Left hindlimb (tissue), 1 donor: ENCODE data around the gene GKN2.
"Not testable (repeated sequence)": the region's sequence is repeated elsewhere in the genome, so short reads cannot be mapped to it uniquely, and the experiment has no call there.

Experiments
- DNase-seq: peaks from one replicate; pipeline ENCODE4 v3.0.0-alpha.2; 2018

The GKN2 gene

GRCh38 chr2:68959001-68959400 is 6.3 kb upstream of the GKN2 start:
- no peak for DNase-seq

- DNase-seq, result not testable (repeated sequence)
Measured at GRCh38 chr2:68955432-68955831, 2.7 kb upstream of the GKN2 start.

- no peak for DNase-seq
Measured at GRCh38 chr2:68951899-68952298, 794 bp downstream of the GKN2 start.

GRCh38 chr2:68948710-68949109 is 4.0 kb downstream of the GKN2 start:
- no peak for DNase-seq

- DNase-seq, result no peak
Measured at GRCh38 chr2:68946117-68946516, 6.6 kb downstream of the GKN2 start.

GRCh38 chr2:68943581-68944568 is 8.8 kb downstream of the GKN2 start:
- peak; percentile 66 for DNase-seq

GRCh38 chr2:68942827-68943226 is 9.9 kb downstream of the GKN2 start:
- DNase-seq, result no peak

- no peak for DNase-seq
Measured at GRCh38 chr2:68940369-68940768, 12.3 kb downstream of the GKN2 start.

- no peak for DNase-seq
Measured at GRCh38 chr2:68939962-68940361, 12.7 kb downstream of the GKN2 start.

GRCh38 chr2:68938938-68939337 is 13.8 kb downstream of the GKN2 start:
- no peak for DNase-seq

GRCh38 chr2:68937346-68938055 is 15.2 kb downstream of the GKN2 start:
- DNase-seq, result no peak

- no peak for DNase-seq
Measured at GRCh38 chr2:68936889-68937288, 15.8 kb downstream of the GKN2 start.

GRCh38 chr2:68936427-68936826 is 16.3 kb downstream of the GKN2 start:
- DNase-seq, result no peak

GRCh38 chr2:68935471-68935870 is 17.2 kb downstream of the GKN2 start:
- DNase-seq, result no peak

GRCh38 chr2:68934021-68934420 is 18.7 kb downstream of the GKN2 start:
- DNase-seq, result no peak

- DNase-seq, result no peak
Measured at GRCh38 chr2:68932402-68932801, 20.3 kb downstream of the GKN2 start.

GRCh38 chr2:68931799-68932198 is 20.9 kb downstream of the GKN2 start:
- DNase-seq, result no peak

GRCh38 chr2:68931149-68931711 is 21.5 kb downstream of the GKN2 start:
- no peak for DNase-seq

GRCh38 chr2:68926796-68927195 is 25.9 kb downstream of the GKN2 start:
- no peak for DNase-seq

- DNase-seq, result no peak
Measured at GRCh38 chr2:68925295-68925896, 27.3 kb downstream of the GKN2 start.

GRCh38 chr2:68921646-68922045 is 31.0 kb downstream of the GKN2 start:
- DNase-seq, result no peak

GRCh38 chr2:68920481-68921170 is 32.1 kb downstream of the GKN2 start:
- no peak for DNase-seq

- no peak for DNase-seq
Measured at GRCh38 chr2:68918497-68918896, 34.2 kb downstream of the GKN2 start.
